Glomerular visceral epithelial cell (primary cell): ENCODE results near the gene RXRA.

ENCODE experiments used
- DNase-seq: peaks from one replicate; pipeline ENCODE4 v3.0.0-alpha.2; 2016; ENCODE audit errors: extremely low spot score

RXRA gene

DNA sequence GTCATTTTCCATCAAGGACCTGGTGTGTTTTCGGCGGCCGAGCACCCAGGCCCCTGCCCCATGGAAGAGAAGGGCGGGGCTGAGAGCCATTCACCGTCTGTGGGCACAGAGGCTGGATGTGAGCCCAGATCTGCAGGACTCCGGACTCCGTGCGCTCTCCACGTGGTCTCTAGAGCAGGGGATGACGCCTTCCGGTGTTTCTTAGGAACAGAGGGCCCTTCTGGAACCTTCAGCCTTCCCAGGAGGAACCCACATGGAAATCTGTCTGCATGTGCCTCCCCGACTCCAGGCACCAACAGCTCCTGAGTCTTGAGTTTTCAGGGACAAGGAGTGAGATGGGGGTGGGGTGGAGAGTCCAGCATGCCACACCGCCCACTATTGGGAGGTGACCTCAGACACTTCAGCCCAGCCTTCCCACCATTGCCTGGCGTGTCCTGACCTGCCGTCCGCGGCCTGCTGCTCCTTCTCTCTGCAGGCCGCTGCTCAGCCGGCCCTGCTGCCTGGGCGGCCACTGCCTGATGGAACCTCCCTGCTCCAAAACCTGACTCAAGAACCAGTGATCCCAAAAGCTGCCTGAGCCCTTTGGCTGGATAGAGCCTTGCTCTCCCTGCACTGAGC lies 2.4 kb upstream of the RXRA start:
- DNase-seq, result peak; percentile 58

DNA sequence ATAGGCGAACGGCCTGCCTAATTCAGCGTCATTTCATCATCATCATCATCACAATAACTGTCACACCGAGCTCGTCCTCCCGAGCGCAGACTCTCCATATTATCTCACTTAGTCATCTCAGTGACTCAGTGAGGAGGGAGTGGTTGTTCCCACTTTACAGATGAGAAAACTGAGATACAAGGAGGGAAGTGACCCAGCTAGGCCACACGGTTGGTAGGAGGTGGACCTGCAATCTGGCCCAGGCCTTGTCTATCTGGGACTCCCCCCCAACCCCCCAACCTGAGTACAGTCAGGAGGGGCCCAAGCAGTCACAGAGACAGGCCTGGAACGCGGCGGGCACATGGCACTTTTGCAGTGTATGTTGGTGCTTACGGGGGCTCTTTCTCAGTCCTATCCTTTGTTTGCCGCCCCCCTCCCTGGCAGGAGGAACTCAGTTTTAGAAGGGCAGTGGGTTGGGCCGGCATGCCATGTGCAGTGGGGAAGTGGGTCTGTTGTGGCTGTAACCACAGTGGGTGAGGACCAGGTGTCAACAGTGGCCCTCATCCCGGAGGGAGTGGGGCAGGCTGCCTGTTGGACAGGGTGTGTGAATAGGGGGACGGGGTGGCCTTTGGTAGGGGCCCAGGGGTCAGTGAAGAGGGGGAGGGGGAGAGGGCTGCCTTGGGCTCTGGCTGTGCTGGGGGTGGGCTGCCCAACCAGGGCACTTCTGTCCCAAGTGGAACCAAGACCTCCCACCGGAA lies 1.7 kb upstream of the RXRA start:
- no peak for DNase-seq

DNA sequence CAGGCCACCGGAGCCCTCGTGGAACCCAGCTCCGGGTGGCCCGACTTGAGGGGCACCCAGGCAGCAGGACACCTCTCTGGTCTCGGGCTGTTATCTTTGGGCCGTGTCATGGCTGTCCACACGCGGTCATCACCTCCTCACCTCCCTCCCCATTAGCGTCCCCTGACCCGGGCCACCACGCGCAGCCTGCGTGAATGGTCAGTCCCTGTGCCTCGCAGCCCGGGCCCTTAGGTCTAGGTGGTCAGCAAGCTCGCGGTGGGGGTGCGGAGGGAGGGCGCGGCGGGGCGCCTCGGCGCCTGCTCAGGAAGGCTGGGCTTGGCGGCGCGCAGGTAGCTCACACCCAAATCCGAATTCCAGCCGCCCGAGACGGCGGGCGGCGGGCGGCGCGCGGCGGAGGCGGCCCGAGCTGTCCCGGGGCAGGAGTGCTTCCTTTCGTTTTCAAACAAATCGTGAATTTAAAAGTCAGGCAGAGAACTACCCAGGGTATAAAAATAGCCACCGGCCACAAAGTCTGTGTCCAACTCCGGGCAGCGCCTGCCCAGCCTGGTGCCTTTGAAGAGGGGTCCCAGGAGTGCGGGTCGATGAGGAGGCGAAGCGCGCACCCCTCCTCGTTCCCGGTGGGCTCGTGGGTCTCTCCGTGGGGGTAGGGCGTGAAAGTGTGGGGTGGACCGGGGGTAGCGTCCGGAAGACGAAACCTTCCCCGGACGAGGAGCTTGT lies 1.0 kb upstream of the RXRA start:
- peak; percentile 47 for DNase-seq

DNA sequence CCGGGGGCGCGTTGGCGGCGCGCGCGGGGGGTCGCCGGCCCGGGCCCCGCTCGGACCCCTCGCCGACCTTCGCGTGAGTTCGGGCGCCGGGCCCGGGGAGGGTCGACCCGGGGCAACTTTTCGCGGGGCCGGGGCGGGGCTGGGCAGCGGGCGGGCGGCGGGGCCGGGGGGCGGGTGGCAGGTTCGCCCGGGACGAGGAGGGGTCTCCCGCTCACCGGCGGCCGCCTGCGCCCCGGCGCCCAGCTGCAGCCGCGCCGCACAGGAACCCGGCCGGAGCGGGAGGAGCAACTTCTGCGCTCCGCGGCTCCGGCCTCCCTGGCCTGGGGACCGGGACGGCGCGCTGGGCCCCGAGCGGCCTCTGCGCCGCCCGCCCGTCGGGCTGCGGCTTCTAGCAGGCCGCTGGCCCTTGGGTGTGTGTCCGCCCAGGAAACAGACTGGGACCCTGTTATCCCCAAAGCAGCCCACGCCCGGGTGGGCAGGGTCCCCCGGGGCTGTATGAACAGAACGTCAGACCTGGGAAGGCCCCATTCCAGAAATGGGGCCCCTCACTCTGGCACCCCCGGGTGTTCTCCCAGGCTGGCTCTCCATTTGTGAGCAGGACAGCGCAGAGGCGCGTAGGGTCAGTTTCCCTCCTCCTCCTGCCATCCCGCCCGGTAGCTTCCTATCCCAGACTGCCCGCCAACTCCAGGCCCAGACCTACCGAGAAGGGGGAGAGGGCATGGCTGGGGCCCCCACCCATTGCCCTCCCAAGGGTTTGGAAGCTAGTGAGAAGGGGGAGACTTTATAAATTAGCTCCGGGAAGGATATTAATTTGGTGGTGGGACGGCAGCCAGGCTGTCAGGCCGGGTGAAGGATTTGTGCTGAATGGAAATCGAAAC lies 708 bp downstream of the RXRA start:
- DNase-seq, result peak; percentile 33

DNA sequence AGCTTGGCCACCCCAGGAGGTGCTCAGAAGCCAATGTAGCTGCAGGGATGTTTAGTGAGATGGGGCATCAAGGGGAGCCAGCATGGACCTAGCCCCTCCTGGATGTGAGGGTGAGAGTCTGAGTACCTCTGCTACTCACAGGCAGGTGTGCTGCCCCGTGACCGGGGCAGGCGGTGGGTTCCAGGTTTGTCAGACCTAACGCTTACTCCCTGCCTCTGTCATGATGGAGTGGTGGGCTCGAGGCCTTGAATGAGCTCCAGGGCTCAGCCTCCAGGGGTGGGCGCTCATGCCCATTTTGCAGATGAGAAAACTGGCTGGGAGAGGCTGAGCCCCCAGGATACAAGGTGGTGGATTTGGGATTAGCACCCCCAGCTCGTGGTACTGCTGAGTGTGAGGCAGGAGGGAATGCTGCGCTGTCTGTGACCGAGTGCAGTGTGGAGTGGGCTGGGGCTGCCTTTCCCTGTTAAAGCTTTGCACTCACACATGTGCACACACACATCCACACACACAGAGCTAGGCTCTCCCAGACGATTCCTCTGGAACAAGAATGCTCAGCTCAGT lies 1.5 kb downstream of the RXRA start:
- no peak for DNase-seq

DNA sequence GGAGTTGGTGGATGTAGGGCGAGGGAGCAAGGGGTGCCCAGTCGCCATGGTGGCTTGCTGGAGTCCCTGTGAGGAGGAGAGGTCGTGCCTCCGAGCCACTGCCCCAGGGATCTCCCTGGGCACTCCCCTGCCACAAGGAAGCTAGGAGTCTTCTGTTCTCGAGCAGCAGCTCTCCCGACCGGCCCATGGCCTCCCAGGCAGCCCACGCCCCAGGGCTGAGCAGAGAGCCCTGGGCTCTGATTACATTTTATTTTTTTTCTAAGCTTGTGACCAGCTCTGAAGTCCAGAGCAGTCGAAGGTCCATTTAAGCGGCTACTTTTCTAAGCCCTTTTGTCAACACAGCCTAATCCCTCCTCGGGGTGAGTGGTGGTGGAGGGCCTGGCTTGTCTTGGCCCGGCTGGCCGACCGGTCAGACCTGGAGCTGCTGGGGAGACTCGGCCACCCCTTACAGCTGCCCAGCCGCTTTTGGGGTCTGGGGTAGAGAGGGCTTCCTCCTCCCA lies 2.1 kb downstream of the RXRA start:
- DNase-seq, result peak; percentile 43

DNA sequence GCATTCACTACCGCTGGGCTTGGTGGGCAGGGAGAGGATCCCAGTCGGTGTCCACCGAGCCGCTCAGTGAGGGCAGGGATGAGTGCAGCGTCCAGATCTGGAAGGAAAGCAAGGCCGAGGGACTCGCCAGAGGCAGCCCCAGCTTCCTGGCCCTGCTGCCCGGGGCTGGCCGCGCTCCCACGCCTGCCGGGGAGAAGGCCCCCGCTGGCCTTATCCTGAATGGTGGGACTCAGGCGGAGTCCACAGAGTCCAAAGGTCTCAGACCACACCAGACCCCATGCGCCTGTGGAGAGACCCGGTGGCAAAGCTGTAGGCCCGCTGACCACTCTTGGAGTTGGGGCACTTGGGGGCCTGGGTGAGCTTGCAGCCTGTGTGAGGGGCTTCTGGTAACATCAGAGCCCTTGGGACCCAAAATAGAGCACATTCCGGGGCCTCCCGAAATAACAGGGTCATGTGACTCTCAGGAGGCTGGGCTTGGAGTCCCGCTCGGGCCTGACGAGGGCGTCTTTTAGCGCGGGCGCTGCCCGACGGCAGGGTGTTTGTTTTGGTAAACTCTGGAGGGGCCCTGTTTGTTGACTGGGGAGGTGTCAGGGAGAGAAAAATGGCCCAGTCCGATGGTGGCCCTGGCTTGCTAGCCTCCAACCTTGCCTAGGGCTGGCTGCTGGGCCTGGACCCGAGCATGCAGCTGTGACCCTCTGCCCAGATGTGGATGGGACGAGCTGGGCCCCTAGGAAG lies 2.8 kb downstream of the RXRA start:
- peak; percentile 26 for DNase-seq

DNA sequence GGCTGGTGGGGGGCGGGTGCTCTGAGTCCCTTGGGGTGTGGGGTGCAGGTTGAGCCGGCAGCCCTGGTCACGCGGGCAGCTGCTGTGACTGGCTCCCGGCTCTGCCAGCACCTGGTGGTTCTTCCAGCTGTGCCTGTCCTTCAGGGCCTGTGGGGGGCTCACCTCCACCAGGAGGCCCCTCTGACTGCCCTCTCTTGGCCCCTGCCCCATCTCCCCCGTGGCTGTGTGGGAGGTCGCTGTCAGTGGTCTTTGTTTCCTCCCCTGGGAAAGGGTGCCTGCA lies 3.3 kb downstream of the RXRA start:
- no peak for DNase-seq

DNA sequence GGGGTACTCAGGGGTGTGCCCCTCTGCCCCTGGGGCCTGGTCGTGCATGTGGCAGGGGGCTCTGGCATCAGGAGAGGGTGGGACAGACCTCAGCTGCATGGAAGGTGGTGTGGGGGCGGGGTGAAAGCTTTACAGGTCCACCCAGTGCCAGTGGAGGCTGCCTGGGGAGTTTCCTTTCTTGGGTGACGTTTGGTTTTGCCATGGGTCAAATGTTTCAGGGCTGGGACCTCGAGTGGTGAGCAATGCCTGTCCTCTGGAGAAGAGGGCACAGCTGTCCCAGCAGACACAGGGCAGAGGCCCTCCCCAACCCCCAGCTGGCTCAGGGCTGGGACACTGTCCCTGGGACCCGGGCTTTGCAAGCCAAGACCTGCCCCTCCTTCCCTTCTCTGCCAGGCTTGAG lies 3.6 kb downstream of the RXRA start:
- DNase-seq, result peak; percentile 26

DNA sequence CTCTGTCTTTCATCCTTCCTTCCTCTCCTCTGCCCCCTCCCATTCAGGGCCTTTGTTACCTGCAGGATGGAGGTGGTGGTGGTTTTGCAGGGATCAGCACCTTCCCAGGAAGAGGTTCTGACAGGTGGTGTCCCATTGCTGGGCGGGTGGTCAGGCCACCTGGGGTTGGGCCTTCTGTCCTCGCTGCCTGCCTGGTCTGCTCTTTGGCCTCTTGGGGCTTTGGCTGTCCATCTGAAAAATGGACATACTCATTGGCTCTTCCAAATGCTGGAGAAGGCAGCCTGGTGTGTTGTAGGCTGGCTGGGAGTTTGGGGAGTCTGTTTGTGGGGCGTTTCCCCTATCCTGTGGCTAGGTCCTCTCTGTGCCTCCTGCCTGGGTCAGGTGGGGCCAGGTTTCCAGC lies 4.3 kb downstream of the RXRA start:
- DNase-seq, result no peak

DNA sequence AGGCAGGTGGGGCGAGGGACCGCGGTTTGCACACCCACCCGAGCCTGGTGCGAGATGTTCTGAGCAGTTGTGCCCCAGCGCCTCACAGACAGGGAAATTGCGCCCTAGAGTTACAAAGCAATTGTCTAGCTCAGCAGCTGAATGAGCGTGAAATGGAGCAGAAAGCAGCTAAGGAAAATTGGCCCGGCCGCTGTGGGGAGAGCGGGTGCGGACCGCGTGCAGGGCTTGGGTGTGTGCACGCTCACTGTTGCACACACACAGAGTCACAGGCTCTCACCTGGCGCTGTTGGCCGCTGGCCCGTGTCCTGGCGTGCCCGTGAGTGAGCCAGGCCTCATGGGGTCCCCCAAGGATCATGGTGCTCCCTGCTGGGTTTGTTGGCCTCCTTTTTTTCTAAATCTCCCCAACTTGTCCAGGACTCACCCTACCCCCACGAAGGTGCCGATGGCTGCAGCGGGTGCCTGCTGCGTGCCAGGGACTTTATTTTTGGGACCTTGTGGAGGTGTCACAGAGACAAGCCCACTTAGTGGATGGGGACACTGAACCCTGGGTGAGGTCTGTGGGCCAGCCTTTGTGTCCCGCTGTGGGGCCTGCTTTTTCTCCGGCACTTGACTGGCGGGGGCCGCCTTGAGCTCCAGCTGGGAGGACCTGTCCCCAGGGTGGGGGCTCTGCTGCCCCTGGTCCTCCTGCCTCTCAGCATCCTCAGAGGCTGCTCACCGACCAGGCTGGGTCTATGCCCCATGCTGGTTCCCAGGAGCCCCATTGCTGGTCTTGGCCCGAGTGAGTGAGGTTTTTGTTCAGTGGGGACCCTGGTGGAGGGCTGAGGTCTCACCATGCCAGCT lies 5.2 kb downstream of the RXRA start:
- no peak for DNase-seq

DNA sequence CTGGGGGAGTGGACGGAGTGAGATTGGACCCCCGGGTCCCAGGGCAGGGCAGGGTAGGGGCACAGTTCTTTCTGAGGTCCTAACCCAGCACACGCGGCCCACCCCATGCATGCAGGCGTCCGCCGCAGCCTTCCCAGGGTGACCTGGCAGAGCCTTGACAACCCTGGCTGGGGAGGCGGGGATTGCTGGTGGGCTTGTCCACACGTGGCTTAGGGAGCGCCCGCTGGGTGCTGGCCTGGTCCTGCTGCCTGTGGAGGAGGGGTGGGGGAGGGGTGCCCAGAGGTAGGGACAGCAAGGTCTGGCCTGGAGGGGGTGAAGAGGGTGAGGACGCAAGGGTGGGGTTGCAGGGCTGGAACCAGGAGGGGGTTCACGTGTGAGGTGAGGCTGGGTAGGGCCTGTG lies 6.0 kb downstream of the RXRA start:
- DNase-seq, result no peak

DNA sequence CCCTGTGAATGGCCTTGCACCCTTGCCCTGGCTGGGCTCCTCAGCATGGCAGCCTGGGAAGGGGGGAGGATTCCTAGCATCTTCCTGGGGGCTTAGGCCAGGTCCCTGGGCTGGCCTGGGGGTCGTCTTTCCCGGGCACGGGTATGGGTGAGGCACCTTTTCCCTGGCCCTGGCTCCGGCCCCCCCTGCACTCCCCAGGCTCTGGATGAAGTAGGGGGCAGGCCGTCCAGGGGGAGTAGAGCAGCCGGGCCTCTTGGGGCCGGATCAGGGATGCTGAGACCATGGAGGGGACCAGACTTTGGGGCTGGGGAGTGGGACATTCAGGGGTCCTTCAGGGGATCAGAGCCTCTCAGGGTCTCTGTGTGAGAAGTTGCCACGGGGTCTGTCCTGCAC lies 6.6 kb downstream of the RXRA start:
- no peak for DNase-seq

DNA sequence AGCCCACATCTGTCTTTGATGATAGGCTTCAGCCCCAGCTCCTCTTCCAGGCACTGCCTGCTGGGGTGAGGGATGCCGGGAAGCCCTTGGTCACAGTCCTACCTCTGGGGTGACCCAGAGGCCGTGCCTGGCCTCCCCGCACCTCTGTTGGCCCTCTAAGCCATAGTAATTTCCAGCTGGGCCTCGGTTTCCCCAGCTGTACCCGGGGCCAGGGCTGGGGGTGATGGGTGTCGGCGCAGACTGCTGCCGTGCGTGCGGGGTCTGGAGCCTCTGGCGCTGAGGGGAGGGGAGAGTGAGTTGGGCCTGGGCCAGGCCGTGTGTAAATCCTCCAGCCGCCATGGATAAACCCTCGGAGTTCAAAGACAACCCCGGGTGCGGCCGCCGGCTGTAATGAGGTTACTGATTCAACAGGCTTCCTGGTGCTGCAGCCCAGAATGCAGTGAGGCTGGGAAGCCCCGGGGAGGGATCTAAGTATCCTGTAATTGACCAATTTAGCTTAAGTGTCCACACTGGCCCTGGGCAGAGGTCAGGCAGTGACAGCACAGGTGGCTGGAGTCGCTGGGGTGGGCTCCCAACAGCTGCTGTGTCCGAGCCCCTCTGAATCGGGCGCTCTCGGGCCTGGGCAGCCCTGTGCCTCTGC lies 7.1 kb downstream of the RXRA start:
- peak; percentile 71 for DNase-seq

DNA sequence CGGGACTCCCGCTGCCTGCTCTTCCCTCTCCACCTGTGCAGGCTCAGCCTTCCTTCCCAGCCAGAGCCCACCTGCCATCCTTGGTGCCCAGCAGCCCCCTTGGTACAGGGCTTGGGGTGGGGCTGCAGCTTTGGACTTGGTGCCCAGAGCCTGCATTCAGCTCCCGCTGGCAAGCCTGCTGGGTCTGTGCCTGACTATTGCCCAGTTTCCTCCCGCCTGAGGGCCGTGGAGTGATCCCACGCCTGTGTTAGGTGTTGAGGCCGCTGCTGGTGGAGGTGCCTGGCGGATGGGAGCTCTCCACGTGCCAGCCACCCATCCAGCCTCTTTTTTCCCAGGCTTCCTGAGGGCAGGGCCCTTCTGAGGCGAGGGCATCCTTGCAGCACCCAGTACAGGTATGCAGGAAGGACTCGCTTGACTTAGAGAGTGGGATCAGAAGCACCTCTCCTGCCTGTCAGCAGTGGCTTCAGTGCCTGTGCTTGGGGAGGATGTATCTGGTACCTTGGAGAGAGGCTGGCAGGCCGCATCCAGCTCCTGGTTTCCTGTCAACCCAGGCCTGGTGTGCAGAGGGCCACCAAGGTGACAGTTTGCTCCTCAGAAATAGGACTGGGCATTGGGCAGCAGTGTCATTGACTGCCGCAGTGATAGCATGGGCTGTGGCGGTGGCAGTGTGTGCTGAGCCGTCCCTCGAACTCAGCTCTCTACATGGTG lies 7.8 kb downstream of the RXRA start:
- no peak for DNase-seq

DNA sequence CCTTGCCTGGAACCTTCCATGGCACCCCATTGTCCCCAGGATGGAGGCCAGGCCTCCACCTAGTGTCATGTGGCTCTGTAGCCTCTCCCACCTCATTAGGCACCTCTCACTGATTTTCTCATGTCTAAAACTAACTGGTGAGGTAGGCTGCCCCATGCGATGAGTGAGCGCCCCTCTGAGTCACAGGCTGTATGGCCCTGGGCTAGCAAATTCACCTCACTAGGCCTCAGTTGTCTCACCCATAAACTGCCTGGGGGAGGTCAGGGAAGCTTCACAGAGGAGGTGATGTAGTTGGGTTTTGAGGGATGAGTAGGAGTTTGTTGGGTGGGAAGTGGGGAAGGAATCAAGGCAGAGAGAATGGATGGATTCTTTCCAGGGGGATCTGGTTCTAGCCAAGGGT lies 8.8 kb downstream of the RXRA start:
- DNase-seq, result peak; percentile 80

DNA sequence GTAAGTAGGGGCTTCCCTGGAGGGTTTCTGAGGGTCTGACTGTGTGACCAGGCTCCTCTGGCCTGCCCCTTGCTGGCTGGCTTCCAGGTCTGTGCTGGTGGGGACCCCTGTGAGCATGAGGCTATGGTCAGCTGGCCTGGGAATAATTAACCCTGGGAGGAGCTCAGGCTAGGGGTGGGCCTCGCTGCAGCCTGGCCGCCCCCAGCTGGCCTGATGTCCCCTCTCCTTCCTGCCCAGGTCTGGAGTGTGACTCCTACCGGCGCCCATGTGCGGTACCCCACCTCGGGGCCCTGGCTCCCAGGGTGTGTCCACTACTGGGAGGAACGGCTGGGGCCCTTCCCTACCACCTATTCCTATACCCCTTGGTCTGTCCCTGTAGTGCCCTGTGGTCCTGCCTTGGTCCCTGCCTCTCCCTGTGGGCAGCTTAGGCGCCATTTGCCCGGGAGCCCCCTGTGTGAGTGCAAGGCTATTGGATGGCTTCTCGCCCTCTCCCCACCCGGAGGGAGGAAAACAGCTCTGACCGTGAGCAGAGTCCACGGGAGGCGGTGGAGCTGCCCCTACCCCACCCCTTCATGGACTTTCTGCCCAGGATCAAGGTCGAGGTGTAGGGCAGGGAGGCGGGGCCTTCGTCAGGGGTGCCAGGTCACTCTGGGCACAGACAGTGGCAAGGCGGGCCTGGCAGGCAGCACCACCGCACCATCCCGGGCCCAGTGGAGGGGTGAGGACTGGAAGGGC lies 9.4 kb downstream of the RXRA start:
- DNase-seq, result no peak

DNA sequence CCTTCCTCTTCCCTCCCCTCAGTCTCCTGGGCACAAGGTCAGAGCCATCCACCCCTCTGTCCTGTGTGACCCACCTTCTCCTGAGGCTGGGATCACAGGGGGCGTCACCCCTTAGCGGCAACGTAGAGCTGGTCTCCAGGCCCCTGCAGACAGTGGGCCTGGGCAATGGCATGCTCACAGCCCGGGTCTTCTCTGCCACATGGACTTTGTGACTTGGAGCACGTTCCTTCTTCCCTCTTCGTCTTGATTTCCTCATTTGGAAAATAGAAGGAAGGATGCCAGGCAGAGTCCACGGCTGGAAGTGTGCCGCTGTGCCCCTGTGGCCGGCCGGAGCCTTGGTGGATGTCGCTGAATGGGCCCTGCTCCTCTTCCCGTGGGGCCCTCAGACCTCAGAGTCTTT lies 10.0 kb downstream of the RXRA start:
- DNase-seq, result no peak
